Endometrial microvascular endothelial cells (primary cell): Measurements from ENCODE around the gene ZFYVE9. TPM values are rescaled to one million over a fixed set of nuclear protein-coding genes. Genes with fewer than 3 reads are reported as not detected.
"Not testable (repeated sequence)": the region's sequence is repeated elsewhere in the genome, so short reads cannot be mapped to it uniquely, and the experiment has no call there.

Experiments
- in situ Hi-C: cut with HindIII; loops from 2 replicates; pipeline ENCODE4 v1.10.0; 2017; ENCODE audit warnings: low sequenced_read_pairs, low pct_unique_long_range_greater_than_20kb; ENCODE audit errors: inconsistent ontology term
- total RNA-seq: library from RNA; depleted of rRNA; stranded (reverse); fragments of >200 nt; gene quantifications from one replicate; pipeline ENCODE4 v1.2.3, GENCODE V29; 2015; ENCODE audit errors: inconsistent ontology term

The ZFYVE9 gene, protein sequence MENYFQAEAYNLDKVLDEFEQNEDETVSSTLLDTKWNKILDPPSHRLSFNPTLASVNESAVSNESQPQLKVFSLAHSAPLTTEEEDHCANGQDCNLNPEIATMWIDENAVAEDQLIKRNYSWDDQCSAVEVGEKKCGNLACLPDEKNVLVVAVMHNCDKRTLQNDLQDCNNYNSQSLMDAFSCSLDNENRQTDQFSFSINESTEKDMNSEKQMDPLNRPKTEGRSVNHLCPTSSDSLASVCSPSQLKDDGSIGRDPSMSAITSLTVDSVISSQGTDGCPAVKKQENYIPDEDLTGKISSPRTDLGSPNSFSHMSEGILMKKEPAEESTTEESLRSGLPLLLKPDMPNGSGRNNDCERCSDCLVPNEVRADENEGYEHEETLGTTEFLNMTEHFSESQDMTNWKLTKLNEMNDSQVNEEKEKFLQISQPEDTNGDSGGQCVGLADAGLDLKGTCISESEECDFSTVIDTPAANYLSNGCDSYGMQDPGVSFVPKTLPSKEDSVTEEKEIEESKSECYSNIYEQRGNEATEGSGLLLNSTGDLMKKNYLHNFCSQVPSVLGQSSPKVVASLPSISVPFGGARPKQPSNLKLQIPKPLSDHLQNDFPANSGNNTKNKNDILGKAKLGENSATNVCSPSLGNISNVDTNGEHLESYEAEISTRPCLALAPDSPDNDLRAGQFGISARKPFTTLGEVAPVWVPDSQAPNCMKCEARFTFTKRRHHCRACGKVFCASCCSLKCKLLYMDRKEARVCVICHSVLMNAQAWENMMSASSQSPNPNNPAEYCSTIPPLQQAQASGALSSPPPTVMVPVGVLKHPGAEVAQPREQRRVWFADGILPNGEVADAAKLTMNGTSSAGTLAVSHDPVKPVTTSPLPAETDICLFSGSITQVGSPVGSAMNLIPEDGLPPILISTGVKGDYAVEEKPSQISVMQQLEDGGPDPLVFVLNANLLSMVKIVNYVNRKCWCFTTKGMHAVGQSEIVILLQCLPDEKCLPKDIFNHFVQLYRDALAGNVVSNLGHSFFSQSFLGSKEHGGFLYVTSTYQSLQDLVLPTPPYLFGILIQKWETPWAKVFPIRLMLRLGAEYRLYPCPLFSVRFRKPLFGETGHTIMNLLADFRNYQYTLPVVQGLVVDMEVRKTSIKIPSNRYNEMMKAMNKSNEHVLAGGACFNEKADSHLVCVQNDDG (N-terminal part only)
- 19.6 TPM for total RNA-seq

DNA sequence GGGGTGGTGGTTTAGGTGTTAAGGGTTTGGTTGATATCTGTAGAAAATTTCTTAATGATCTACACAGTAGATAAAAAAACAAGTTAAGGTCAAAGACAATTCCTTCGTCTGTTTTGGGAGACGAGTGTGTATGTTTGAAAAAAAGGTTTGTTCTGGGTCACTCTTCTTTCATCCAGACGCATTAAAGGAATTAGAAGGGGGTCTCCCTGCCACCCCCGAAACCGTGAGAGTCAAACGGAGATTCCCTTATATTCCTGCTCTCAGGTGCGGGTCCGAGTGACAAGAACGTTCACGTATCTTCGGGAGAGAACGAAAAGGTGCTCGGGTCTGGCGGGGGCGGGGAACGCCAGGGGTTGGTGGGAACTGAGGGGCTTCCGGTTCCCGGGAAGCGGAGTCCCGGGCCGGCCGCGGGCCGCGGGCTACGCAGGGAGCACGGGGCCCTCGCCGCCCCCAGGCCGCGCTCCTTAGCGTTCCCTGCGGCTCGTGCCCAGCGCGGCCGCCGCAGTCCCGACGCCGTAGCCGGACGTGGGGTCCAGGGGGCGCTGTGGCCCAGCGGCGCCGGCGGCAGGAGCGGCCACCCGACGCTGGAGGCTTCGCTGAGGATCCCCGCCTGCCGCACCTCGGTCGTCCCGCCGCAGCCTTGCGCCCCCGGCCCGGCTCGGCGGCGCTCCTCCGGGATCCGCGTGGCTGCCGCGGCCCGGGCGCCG is at the start of gene ZFYVE9:
Gene ZFYVE9 (plus strand): TSS at position 577 of the 707 bp plus-strand sequence. CDS start 91,118 bp downstream, outside the sequence.
- in situ Hi-C loops, result no loop called here

DNA sequence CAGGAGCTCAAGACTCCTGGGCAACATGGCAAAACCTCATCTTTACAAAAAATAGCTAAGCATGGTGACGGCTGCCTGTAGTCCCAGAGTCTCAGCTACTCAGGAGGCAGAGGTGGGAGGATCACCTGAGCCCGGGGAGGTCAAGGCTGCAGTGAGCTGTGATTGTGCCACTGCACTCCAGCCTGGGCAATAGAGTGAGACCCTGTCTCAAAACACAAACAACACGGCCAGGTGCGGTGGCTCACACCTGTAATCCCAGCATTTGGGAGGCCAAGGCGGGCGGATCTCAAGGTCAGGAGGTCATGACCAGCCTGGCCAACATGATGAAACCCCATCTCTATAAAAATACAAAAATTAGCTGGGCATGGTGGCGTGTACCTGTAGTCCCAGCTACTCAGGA is 47.6 kb upstream of the ZFYVE9 start:
- in situ Hi-C loops, result not testable (repeated sequence)

DNA sequence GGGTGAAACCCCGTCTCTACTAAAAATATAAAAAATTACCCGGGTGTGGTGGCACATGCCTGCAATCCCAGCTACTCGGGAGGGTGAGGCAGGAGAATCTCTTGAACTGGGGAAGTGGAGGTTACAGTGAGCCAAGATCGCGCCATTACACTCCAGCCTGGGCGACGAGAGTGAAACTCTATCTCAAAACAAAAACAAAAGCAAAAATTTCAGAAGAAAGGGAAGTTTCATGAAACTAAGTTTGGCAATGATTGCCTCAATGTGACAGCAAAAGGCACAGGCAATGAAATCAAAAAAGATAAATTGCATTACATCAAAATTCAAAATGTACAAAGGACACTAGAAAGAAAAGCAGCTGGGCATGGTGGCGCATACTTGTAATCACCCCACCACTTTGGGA is 45.7 kb upstream of the ZFYVE9 start:
- in situ Hi-C loops, result no loop called here

DNA sequence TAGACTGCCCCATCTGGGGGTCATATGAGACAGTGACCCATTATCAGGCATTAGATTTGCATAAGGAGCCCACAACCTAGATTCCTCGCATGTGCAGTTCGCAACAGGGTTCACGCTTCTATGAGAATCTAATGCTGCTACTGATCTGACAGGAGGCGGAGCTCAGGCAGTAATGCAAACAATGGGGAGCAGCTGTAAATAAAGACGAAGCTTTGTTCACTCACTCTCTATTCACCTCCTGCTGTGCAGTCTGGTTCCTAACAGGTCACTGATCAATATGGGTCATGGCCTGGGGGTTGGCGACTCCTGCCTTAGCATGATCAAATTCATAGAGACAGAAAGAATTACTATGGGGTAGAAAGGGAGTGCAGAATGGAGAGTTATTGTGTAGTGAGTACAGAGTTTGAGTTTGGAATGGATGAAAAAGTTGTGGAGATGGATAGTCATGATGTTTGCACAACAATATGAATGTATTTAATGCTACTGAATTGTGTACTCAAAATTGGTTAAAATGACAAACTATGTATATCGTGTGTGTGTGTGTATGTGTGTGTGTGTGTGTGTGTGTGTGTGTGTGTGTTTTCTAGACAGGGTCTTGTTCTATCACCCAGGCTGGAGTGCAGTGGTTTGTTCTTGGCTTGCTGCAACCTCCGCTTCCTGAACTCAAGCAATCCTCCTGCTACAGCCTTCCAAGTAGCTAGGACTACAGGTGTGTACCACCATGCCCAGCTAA is 43.6 kb upstream of the ZFYVE9 start:
- in situ Hi-C loops, result no loop called here

DNA sequence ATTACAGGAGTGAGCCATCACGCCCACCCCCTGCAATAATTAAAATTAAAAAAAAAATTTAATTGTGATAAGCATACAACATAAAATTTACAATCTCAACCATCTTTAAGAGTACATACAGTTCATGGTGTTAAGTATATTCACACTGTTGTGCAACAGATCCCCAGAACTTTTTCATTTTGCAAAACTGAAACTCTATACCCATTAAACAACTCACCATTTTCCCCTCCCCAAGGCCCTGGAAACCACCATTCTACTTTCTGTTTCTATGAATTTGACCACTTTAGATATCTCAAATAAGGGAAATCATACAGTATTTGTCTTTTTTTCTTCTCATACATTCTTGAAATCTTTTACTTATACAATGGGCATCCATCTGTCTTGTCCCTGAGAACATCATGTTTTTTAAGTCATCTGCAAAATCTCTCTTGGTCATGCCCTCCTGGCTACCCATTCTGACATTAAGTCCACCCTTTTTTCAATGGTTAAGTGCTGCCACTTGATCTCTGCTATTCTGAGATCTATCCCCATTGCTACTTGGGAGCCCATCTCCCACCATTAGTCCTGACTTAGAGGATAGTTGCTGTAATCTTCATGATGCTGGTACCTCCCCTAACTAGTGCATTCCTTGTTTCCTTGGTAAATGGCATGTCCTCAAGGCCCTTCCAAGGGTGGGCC is 39.4 kb upstream of the ZFYVE9 start:
- in situ Hi-C loops, result no loop called here

DNA sequence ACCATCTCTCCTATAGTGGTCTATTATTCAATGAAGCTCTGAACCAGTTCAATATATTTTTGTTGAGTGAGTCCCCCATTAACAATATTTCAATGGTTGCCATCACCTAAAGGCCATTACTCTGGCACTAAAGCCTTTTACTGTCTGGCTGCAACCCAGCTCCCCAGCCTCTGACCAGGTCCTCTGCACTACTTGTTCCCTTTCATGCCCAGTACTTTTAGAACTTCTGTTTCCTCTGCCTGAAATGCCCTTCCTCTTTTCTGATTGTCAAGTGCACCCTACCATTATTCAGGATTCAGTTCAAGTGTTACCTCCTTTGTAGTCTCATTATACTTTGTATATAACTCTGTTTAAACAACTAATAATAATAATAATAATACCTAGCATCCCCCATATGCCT is 30.4 kb upstream of the ZFYVE9 start:
- in situ Hi-C loops, result no loop called here

DNA sequence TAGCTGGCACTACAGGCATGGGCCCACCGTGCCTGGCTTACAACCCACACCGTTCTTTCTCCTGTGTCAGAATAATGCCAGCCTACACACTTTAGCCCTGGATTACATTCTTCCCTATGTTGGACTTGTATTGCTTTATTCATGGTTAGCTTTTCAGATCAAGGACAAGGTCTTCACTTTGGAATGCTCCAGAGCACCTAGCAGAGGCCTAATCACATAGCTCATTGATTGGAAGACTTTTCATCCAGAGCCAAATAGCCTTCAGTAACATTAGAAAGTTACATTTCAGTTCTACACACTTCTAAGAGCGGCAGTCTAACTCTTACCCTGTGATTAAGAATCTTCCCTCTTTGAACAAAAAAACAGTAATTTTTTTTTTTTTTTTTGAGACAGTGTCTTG is 29.4 kb upstream of the ZFYVE9 start:
- in situ Hi-C loops, result no loop called here

DNA sequence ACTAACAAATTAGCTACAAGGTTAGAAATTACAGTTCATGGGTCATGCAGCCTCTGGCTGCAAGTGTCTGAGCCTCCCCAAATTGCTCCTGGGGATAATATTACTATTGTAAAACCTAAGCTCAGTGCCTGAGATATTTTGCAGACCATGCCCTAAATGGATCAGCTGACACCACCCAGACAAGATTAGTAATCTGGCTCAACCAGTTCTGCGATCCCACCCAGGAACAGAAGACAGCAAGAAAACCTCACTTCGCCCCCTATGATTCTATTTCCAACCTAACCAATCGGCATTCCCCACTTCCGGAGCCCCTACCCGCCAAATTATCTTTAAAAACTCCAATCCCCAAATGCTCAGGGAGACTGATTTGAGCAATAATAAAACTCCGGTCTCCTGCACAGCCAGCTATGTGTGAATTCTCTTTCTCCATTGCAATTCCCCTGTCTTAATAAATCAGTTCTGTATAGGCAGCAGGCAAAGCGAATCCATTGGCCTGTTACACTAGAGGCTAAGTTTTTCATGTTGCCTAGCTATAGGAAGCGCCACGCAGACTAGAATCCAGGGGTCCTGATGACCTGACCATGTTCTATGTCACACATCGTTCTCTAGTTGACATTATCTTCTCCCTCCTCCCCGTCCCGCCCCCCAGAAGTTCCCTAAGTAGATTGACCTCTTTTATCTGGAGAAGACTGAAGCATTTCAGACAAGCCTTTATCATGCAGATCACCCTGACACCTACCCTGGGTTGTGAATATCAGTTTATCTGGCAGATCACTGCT is 22.4 kb upstream of the ZFYVE9 start:
- in situ Hi-C loops, result no loop called here

DNA sequence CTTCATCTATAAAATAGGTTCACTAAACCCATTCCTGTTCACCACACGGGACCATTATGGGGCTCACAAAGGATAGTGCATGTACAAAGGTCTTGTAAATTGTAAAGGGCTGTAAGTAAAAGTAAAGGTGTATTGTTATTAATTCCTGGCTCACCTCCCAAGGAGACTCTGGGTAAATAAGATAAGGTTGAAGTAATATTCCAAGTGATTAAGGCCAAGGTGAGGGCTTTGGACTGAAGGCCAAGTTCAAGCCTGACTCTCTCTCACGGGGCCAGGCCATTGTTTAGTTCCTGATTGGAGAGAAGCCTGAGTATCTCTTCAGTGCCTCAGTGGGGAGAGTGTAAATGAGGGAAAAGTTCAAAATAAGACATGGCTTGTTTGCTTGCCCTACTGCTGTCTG is 19.5 kb upstream of the ZFYVE9 start:
- in situ Hi-C loops, result no loop called here

DNA sequence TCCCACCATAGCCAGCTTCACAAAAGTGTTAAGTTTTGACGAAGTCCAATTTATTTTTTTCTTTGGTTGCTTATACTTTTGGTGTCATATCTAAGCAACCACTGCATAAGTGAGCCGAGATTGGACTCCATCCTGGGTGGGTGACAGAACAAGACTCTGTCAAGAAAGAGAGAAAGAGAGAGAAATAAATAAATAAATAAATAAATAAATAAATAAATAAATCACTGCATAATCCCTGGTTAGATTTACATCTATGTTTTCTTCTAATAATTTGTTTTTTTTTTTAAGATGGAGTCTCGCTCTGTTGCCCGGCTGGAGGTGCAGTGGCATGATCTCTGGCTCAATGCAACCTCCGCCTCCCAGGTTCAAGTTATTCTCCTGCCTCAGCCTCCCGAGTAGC is 18.3 kb upstream of the ZFYVE9 start:
- in situ Hi-C loops, result no loop called here

DNA sequence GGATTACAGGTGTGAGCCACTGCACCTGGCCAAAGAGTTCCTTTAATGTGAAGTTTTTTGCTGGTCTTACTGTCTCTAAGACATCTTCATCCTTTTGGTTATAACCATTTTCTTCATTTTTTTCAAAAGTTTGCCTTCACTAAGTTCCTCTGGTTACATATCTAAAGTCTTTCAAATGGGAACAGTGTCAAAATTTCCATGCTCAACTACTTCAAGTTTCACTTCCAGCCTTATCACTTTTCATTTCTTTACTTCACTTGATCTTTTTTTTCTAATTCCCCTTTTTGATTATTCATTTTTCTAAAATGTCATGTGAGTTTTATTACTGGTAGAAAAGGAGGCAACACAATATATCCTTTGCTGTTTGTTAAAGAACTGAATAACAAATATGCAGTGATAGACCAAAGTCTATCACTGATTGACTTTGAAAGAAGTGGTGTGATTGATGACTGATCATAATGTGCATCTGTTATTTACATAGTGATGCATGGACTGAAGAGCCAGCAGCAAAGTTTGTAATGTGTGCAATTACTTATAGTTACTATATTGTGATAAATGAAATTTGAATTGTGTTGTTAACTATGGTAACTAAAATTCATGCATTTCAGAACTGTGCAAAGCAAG is 16.0 kb upstream of the ZFYVE9 start:
- in situ Hi-C loops, result no loop called here

DNA sequence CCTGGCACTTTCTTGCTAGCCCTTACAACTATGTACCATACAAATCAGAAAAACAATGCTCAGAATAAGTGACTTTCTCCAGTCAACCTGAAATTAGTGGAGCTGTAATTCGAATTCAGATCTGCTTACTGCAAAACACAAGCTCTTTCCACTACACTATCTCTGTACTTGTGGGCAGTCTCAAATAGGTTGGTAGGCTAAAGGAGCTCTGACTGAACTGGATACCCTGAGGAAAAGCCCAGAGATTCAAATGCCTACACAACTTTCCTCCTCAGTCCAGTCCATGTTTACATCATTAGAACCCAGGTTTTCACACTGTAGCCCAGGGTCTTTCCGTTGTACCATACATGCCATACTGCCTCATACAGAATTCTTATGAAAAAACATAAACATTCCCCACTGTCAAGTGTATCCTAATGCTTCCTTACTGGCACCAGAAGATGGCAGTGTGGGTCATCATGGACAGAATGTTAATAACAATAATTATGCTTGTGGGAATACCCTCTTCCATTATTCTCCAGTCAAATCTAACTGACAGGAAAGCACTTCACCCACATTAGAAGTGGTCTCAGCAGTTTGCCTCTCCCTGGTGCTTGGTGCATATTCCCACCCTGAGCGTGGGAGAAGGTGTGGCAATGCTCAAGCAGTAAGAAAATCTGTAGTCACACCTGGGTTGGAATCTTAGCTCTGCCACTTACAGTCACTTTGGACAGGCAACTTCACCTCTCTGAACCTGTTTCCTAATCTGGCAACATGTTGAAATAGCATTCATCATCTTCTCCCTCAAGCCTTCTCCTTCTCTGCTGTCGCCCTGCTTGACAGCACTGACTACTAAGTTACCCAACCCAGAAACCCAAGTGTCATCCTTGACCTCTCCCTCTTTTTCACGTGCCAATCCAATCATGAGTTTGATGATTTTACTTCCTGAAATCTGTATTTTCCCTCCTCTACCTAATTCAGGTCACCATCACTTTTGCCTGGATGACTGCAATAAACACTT is 14.4 kb upstream of the ZFYVE9 start:
- in situ Hi-C loops, result no loop called here

DNA sequence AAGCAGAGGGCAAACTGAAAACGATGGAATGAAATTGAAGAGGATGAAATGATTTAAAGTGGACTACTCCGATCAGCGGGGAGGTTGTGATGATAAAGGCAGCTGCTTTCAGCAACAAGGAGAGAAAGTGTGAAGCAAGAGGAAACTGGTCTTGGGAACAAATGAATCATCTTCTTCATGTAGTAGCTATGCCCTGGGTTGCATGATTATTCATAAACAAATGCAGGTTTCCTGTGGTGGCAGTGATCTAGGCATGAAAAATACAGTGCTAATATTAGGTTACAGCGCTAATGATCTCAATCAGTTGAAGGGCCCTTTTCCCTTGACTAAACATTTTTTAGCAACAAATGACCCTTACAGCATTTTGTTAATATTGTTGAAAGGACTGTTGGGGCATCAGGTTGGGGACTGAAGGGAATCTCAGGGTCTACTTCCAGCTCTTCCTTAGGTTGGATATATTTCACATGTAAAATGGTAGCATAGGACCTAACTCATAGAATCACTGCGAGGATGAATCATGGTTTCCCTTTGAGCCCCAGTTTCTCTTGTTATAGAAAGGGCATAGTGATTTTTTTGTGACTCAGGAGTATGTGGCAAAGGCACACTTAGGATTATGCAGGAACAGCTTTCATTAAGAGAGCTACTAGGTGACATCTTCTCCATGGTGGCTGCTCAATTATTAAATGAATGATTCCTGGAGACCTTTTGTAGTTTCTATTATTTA is 1.9 kb upstream of the ZFYVE9 start:
- in situ Hi-C loops, result no loop called here

DNA sequence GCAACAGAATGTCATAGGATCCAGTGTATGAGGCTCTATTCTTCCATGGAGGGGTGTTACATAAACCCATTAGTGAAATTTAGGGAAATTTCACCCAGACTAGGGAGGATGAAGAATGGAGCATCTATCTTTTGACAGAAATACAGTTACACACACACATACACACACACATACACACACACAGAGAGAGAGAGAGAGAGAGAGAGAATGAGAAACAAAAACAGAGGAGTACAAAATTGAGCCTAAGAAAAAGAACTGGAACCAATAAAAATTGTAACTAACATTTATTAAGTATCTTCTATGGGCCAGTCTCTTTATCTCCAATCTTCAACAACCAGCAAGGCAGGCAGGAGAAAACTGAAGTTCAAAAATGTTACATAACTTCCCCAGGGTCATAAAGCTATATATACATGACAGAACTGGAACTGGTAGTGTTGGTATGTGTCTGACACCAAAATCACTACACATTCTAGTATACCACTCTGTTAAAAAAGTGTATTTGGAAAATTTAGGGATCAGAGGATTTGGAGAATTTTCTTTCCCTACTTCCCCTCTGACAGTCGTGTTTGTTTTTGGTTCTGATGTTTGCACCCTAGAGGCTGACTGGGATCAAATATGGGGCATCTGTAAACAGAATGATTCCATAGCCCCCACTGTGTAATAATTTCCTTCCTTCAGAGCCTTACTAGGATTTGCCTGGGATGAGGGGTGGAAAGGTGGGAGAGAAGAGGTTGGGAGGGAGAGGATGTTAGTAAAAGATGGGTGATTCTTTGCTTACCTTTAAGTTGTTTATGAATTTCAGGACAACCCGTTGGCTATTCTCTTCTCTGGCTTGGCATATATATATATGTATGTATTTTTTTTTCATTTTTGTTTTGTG is 1.0 kb upstream of the ZFYVE9 start:
- in situ Hi-C loops, result no loop called here
